Measurements from ENCODE around the gene MDFI. TPM values are rescaled to one million over a fixed set of nuclear protein-coding genes. Genes with fewer than 3 reads are reported as not detected.

The MDFI gene
- total RNA-seq, 4 donors from 2014 or later = 24.3 to 120 (median 45.3) TPM

GRCh38 chr6:41682056-41682477 lies 43.8 kb downstream of the MDFI start:
- ATAC-seq (ENCODE audit: low FRiP score) (peak; percentile 90), DNase-seq (ENCODE audit: low spot score) (peak; percentile 82)
- TF ChIP-seq CTCF (IDR thresholded peaks at IDR 0.05) = peak in 1 of 3 donors; percentile 46

- no peak for TF ChIP-seq CTCF (IDR thresholded peaks at IDR 0.05)
- ATAC-seq (ENCODE audit: low FRiP score) = no peak
- no peak for DNase-seq (ENCODE audit: low spot score)
Observed at GRCh38 chr6:41682497-41683272, 44.4 kb downstream of the MDFI start.

GRCh38 chr6:41683273-41683522 lies 44.9 kb downstream of the MDFI start:
- no peak for TF ChIP-seq CTCF (IDR thresholded peaks at IDR 0.05)
- ATAC-seq (ENCODE audit: low FRiP score) (no peak), DNase-seq (ENCODE audit: low spot score) (no peak)

GRCh38 chr6:41683523-41684310 lies 45.4 kb downstream of the MDFI start:
- DNase-seq (ENCODE audit: low spot score) (peak; percentile 63), ATAC-seq (ENCODE audit: low FRiP score) (peak; percentile 80)
- TF ChIP-seq CTCF (IDR thresholded peaks at IDR 0.05) = peak in 1 of 3 donors; percentile 81

GRCh38 chr6:41684311-41685180 lies 46.3 kb downstream of the MDFI start:
- DNase-seq (ENCODE audit: low spot score) (no peak), ATAC-seq (ENCODE audit: low FRiP score) (no peak)
- no peak for TF ChIP-seq CTCF (IDR thresholded peaks at IDR 0.05)

- ATAC-seq (ENCODE audit: low FRiP score) = no peak
- DNase-seq (ENCODE audit: low spot score) = no peak
- no peak for TF ChIP-seq CTCF (IDR thresholded peaks at IDR 0.05)
Observed at GRCh38 chr6:41685641-41686380, 47.5 kb downstream of the MDFI start.
